Keratinocyte (primary cell): ENCODE results near the gene KLHL36.

Experiments
- CTCF ChIP-seq, 3 experiments: IDR thresholded peaks in 1 of 3; conservative IDR thresholded peaks in 1 of 3; optimal IDR thresholded peaks in 1 of 3; 2 replicates in 2 of 3; 3 replicates in 1 of 3; pipeline versions ENCODE3 to v1.5.1; 2011; ENCODE audit warnings: low read length in 3 of 3, mild to moderate bottlenecking in 3 of 3, moderate library complexity in 2 of 3, control low read depth in 1 of 3, inconsistent platforms in 1 of 3; ENCODE audit not compliant: insufficient read depth in 2 of 3; ENCODE audit errors: extremely low read depth in 1 of 3
- EZH2 ChIP-seq: IDR thresholded peaks from one replicate; pipeline ENCODE4 v1.6.1; 2012; ENCODE audit warnings: inconsistent platforms, mild to moderate bottlenecking, low read length, moderate library complexity

- TF ChIP-seq EZH2: no peak
- no peak for TF ChIP-seq CTCF (optimal IDR thresholded peaks at IDR 0.05 in 1 of 3, IDR thresholded peaks at IDR 0.05 in 1 of 3, conservative IDR thresholded peaks at IDR 0.05 in 1 of 3; ENCODE audit: extremely low read depth in 1 of 3, insufficient read depth in 2 of 3, low read length in 3 of 3)
Observed at GRCh38 chr16:84710686-84711085, 62.4 kb downstream of the KLHL36 start.
